MCF 10A (cell line): ENCODE measurements around the gene ZNF518A. TPM values are rescaled to one million over a fixed set of nuclear protein-coding genes. Genes with fewer than 3 reads are reported as not detected.

Experiments used
- BruUV-seq: library from RNA; stranded (reverse); fragments of 400-500 nt; replicated peaks from 2 replicates; lab custom pipeline; 2021; lab: Mats Ljungman, UMichigan
- CTCF ChIA-PET: fragments of 300-600 bp; sonication (Branson Sonifier 250); formaldehyde crosslinking; extraction: SDS; loops from one replicate; lab custom pipeline; 2021; ENCODE audit warnings: antibody characterized with exemption, inconsistent platforms; lab: Yijun Ruan, JAX
- POLR2A ChIA-PET: fragments of 300-600, 350-650 bp; sonication (Branson Sonifier 250); formaldehyde crosslinking; extraction: SDS; loops from one replicate; lab custom pipeline; 2020; ENCODE audit warnings: antibody characterized with exemption, inconsistent platforms; lab: Yijun Ruan, JAX
- DNase-seq: peaks from one replicate; pipeline ENCODE4 v3.0.0-alpha.2; 2018; ENCODE audit not compliant: unreplicated experiment
- H3K27ac Mint-ChIP-seq: one replicate; pipeline ENCODE4 v1.8.0; 2022; ENCODE audit warnings: mild to moderate bottlenecking, low read depth, mixed read lengths; ENCODE audit not compliant: unreplicated experiment
- H3K27me3 Mint-ChIP-seq: one replicate; pipeline ENCODE4 v1.8.0; 2022; ENCODE audit warnings: mixed read lengths; ENCODE audit not compliant: insufficient read depth, unreplicated experiment
- H3K36me3 Mint-ChIP-seq: one replicate; pipeline ENCODE4 v1.8.0; 2022; ENCODE audit warnings: mild to moderate bottlenecking, moderate library complexity, mixed read lengths; ENCODE audit not compliant: insufficient read depth, unreplicated experiment
- H3K4me1 Mint-ChIP-seq: one replicate; pipeline ENCODE4 v1.8.0; 2022; ENCODE audit warnings: mixed read lengths; ENCODE audit not compliant: insufficient read depth, unreplicated experiment
- H3K4me3 Mint-ChIP-seq: one replicate; pipeline ENCODE4 v1.8.0; 2022; ENCODE audit warnings: mild to moderate bottlenecking, moderate library complexity, mixed read lengths; ENCODE audit not compliant: unreplicated experiment
- H3K9me3 Mint-ChIP-seq: one replicate; pipeline ENCODE4 v1.8.0; 2022; ENCODE audit warnings: mixed read lengths; ENCODE audit not compliant: unreplicated experiment
- intact Hi-C: fragments of 100-400 bp; cut with micrococcal nuclease; formaldehyde crosslinking; loops from 2 replicates; pipeline ENCODE4 v1.14.1; 2022
- total RNA-seq: library from RNA; stranded (reverse); gene quantifications from 2 replicates; pipeline ENCODE4 v1.2.3, GENCODE V29; 2022
- TF ChIP-seq, protein P1 (sequence below): fragments of 200-600 bp; IDR thresholded peaks from one replicate; pipeline ENCODE4 v1.8.0; 2022; ENCODE audit warnings: antibody characterized with exemption, mild to moderate bottlenecking; ENCODE audit not compliant: unreplicated experiment

ZNF518A gene
- total RNA-seq, 1 experiment from 2014 or later, result 14.7 TPM

DNA sequence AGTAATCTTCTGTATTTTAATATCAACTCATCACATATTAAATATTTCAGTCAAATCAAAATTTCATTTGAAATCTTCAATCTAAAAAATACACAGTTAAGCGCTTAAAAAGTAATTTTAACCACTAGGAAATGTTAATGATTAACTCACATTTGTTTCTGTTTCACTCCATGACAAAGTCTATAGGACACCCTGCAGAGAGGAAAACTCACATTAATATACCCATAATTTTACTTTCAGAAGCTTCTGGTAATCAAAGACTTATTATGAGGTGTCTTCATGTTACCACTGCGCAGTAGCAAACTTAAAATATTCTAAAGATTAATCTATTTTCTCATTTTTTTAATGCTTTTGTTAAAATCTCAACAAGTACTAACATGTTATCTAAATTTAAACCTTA is 41.0 kb upstream of the ZNF518A start:
- BruUV-seq, result no TSS peak

DNA sequence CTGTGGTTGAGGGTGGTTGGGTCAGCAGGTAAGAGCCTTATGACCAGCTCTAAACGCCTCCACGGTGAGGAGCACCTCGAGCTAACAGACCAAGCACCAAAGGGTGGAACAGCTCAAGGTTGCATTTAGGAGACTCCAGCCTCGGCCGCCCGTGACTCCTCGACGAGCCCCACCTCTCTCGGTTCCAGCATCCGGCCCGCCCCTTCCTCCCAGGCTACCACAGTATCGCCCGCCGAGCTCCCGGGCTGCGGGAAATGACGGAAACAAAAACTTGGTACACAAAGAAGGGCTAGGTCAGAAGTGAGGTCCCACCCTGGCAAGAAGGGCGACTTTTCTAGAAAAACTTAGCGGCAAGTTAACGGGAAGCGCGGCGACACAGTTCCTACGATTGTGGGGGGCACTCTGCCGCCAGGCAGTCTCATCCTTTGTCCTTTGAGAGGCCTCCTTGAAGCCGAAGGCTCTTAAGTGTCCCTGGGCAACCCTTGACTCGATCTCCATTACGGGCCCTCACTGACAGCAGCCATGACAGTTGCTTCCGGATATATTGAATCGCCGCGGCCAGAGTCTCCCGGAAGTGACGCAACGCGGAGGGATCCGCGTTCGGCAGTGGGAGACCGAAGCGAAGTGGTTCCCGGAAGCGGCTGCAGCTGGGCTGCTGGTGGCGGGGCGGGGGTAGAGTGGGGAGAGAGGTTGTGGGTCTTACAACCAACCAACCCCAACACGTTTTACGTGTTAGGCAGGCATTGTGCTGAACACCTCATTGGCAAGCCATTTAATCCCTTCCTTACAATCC is 40.2 kb upstream of the ZNF518A start:
- Mint-ChIP-seq H3K27ac (peak overlapping the region; percentile 99), H3K27me3 (peaks cover 32% of the 10 kb centered on the region), H3K4me3 (peak overlapping the region; percentile 86), H3K9me3 (no peaks in the 10 kb centered on the region), H3K36me3 (peaks cover 16% of the 10 kb centered on the region), H3K4me1 (no peaks in the 10 kb centered on the region)
- POLR2A ChIA-PET, result interaction anchor here (0.6 to 3.1 kb wide), 20 partner anchors 11 to 1616 kb away, joined by 3 to 89 read pairs (median 4); partner anchors contain the start of genes BLNK, CCNJ and ZNF518A
- TF ChIP-seq, protein P1, sequence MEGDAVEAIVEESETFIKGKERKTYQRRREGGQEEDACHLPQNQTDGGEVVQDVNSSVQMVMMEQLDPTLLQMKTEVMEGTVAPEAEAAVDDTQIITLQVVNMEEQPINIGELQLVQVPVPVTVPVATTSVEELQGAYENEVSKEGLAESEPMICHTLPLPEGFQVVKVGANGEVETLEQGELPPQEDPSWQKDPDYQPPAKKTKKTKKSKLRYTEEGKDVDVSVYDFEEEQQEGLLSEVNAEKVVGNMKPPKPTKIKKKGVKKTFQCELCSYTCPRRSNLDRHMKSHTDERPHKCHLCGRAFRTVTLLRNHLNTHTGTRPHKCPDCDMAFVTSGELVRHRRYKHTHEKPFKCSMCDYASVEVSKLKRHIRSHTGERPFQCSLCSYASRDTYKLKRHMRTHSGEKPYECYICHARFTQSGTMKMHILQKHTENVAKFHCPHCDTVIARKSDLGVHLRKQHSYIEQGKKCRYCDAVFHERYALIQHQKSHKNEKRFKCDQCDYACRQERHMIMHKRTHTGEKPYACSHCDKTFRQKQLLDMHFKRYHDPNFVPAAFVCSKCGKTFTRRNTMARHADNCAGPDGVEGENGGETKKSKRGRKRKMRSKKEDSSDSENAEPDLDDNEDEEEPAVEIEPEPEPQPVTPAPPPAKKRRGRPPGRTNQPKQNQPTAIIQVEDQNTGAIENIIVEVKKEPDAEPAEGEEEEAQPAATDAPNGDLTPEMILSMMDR, result no peak
- intact Hi-C loops, result loop anchor here (1.0 to 2.0 kb wide), 2 partner anchors 40 to 47 kb away; partner anchors contain the start of genes CCNJ and ZNF518A
- CTCF ChIA-PET, result interaction anchor here (0.6 to 1.0 kb wide), 7 partner anchors 14 to 482 kb away, joined by 3 to 4 read pairs (median 3); no protein-coding TSS in a partner anchor
- DNase-seq, result peak; percentile 89
- BruUV-seq, result TSS peak; percentile 61

More for the DNA sequence above, 41.0 kb upstream of the ZNF518A start:
- POLR2A ChIA-PET, result interaction anchor here (0.6 to 3.1 kb wide), 10 partner anchors 12 to 202 kb away, joined by 3 to 89 read pairs (median 6); partner anchors contain the start of genes CCNJ and ZNF518A
- peak overlapping the region; percentile 86 for H3K4me3 Mint-ChIP-seq
- peak overlapping the region; percentile 99 for H3K27ac Mint-ChIP-seq
- TF ChIP-seq, protein P1, result no peak
- H3K36me3 Mint-ChIP-seq, result peaks cover 16% of the 10 kb centered on the region
- H3K27me3 Mint-ChIP-seq, result peaks cover 26% of the 10 kb centered on the region
- intact Hi-C loops, result loop anchor here (2.0 kb wide), 1 partner anchor 46 kb away; the partner anchor contains the start of gene CCNJ
- no peaks in the 10 kb centered on the region for H3K9me3 Mint-ChIP-seq
- H3K4me1 Mint-ChIP-seq, result no peaks in the 10 kb centered on the region
- CTCF ChIA-PET, result interaction anchor here (0.6 to 1.0 kb wide), 3 partner anchors 73 to 481 kb away, joined by 3 read pairs; no protein-coding TSS in a partner anchor
- no peak for DNase-seq

DNA sequence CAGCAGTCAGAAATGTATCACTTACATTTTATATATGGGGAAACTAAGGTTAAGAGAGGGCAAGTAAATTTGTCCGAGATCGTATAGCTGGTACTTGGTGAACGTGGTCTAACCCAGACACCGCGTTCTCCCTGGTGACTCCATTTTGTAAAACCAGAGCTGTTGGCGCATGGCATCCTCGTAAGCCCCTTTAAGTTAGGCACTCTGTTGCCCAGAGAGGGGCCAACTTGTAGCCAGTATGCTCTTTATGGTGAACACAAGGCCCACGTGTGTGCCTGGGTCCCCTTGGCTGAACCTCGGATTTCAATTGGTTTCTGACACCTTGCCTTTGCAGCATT is 39.7 kb upstream of the ZNF518A start:
- no peak for DNase-seq
- H3K27ac Mint-ChIP-seq, result peak overlapping the region; percentile 99
- TF ChIP-seq, protein P1, result no peak
- ChIA-PET POLR2A (interaction anchor here (0.6 to 3.1 kb wide), 15 partner anchors 10 to 1615 kb away, joined by 3 to 89 read pairs (median 4); partner anchors contain the start of genes BLNK, CCNJ and ZNF518A), CTCF (interaction anchor here (0.6 to 0.9 kb wide), 3 partner anchors 15 to 133 kb away, joined by 3 to 4 read pairs (median 3); no protein-coding TSS in a partner anchor)
- H3K9me3 Mint-ChIP-seq, result no peaks in the 10 kb centered on the region
- intact Hi-C loops, result loop anchor here (1.0 kb wide), 1 partner anchor 40 kb away; the partner anchor contains the start of gene ZNF518A
- H3K36me3 Mint-ChIP-seq, result peaks cover 16% of the 10 kb centered on the region
- H3K4me3 Mint-ChIP-seq, result peak overlapping the region; percentile 86
- BruUV-seq, result TSS peak; percentile 94
- H3K27me3 Mint-ChIP-seq, result peaks cover 37% of the 10 kb centered on the region
- H3K4me1 Mint-ChIP-seq, result no peaks in the 10 kb centered on the region
